ENCODE data around the gene CLDN9. TPM values are rescaled to one million over a fixed set of nuclear protein-coding genes. Genes with fewer than 3 reads are reported as not detected.

CLDN9 gene
- total RNA-seq, 1 donor from 2014 or later: 1.5 TPM

DNA sequence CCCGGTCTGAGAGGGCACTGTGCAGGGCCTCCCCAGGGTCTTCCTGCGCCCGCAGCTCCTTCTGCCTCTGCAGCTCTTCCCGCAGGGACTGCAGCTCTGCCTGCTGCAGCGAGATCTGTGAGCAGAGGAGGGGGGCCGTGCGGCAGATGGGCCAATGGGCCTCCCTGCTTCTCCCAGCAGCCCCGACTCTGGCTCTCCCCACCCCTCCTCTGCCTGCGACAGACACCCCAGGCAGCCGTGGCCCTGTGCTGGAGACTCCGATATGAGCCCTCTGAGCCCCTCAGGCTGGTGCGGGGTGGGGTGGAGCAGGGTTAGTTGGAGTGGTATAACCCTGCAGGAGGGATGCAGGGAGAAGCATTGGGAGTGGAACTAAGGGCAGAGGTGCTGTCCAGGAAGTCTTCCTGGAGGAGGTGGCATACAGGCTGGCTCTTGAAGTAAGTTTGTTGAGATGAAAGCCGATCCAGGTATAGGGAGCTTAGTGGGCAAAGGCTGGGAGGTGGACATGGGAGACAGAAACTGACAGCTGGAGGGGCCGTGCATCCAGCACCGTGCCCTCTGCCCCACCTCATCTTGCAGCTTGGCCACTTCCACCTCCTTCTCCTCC is 16.1 kb downstream of the CLDN9 start:
- ATAC-seq (no peak), DNase-seq (ENCODE audit: low spot score) (no peak)

DNA sequence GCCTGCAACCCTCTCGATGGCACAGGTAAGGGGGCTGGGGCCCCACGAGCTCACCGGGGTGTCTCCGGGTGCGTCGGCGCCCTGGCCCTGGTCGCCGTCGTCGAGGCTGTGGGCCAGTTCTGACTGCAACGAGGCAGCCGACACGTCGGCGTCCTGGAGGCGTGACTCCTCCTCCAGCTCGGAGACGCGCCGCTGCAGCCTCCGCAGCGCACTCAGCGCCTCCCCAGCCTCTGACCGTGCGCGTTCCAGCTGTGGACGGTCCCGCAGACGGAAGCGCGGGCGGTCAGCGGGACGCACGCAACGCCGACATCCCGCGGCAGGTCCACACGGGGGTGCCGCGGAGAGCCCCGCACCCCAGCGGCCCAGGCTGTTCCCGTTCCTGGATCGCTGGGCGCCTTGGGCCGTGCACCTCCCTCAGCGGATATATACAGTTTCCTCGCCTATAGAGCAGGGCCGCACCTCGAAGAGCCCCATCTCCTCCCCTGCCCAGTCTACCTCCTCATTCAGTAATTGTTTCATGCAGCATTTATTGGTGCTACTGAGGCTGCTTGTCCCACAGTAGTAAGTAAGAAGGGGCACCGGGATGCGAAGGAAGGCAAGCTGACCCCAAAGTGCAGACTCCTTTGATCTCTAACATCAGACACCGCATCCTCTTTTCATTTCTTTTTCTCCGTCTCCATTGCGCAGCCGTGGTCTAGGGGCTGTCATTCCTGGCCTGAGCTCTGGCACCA is 16.9 kb downstream of the CLDN9 start:
- no peak for DNase-seq (ENCODE audit: low spot score)
- no peak for ATAC-seq

DNA sequence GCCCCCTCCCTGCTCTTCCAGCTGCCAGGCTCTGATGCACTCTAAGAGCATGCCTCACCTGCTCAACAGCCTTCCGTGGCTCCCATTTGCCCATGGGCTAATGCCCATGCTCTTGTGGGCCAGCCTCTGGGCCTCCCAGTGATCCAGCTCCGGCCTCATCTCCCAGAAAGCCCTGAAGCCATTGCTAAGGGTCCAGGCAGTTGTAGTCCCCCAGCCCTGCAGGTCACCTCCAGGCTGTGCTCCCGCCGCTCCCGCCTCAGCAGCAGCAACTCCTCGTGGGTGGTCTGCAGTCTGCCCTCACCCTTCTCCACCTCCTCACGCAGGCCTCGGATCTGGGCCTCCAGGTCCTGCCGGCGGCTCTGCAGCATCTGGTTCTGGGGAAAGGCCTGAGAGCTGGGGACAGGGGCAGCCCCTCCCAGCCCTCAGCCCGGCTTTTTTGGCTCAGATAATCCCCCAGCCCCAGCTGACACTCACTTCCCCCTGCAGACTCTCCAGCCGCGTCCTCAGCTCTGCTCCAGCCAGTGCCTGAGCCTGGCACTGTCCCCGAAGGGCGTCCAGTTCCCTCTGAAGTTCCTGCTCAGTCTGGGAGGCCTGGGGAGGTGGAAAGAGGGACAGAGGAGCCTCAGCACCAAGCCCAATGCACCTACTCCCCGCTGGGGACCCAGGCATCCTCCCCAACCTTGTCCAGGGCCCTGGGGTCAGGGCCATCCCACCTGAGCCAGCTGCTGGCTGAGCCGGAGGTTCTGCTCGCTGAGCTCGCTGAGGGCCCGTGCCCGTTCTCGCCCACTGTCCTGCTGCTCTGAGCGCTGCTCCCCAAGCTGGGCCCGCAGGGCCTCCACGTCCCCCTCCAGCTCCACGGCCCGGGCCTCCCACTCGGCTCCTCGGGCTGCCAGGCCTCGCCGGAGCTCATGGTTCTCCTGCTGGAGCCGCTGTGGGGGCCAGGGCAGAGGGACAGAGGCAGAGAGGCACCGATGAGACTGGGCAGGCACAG is 17.8 kb downstream of the CLDN9 start:
- DNase-seq (ENCODE audit: low spot score) (no peak), ATAC-seq (no peak)

DNA sequence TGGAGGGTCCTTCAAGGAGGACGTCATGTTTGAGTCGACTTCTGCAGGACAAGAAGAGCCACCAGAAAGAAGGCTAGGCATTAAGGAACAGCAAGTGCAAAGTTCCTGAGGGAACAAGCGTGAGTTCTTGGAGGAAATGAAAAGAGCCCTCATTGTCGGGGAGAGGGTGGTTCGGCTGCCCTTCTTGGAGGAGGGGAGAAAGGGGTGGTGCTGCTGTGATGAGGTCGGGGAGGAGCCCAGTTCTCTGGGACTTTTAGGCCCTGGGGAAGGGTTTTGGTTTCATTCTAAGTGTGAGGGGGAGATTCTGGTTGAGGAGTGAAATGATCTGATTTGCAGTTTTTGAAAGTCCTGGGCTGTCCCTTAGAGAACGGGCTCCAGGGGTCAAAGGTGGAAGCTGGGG is 19.9 kb downstream of the CLDN9 start:
- no peak for ATAC-seq
- no peak for DNase-seq (ENCODE audit: low spot score)

DNA sequence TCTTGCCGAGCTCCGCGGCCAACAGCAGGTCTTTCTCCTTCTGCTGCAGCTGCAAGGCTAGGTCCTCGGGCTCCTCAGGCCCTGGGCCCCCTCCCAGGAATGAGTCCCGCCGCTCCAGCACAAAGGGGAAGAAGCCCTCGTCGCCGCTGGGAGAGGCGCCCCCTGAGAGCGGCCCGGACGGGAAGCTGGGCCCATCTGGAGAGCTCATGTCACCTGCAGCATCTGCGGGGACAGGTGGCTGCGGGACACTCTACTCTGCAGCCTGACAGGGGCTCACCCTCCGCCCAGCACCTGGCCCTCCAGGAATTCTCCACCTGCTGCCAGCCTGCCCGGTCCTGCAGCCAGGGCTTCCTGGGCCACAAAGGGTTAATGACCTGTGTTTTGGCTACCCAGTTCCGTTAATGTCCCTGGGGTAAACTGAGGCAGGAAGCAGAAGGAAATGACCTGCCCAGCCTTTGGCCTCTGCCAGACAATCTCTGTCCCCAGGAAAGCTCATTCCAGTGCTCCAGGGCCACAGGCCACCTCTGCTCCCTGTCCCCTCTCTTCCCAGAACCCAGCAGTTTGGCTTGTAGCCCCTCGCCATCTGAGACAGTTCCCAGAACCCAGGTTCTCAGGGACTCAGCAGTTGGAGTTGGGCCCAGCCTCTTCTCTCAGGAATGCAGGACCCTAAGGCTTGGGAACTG is 22.7 kb downstream of the CLDN9 start:
- DNase-seq (ENCODE audit: low spot score): no peak
- no peak for ATAC-seq

DNA sequence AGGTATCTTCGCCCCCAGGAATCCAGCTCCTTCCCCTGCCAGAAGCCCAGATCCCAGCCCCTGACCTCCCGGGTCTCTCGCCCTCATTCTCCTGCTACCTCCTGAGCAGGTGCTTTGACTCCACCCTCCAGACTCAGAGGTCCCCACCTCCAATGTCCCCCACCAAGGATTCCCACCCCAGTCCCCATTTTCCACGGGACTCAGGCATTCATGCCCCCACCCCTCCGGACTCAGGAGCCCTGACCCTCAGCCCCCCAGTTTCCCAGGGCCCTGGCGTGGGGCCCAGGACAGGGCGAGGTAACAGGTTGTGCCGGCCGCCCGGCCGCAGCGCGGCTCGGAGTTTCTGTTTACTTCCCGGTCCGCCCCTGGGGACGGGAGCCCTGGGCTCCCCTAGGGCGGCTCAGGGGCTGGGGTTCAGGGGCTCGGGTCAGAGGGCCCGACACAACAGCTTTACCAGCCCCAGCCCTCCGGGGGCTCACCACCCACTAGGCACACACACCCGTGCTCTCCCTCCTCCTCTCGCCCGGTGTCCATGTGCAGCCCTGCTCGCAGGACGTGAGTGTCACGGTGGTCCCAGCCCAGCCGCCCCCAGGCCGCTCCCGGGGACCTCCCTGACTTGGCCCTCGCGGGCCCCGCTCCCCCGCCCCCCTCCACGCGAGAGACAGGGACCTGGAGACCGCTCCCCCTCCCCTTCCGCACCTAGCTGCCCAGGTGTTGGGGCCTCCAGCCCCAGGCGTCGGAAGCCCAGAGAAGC is 23.4 kb downstream of the CLDN9 start:
- DNase-seq (ENCODE audit: low spot score) (no peak), ATAC-seq (no peak)

DNA sequence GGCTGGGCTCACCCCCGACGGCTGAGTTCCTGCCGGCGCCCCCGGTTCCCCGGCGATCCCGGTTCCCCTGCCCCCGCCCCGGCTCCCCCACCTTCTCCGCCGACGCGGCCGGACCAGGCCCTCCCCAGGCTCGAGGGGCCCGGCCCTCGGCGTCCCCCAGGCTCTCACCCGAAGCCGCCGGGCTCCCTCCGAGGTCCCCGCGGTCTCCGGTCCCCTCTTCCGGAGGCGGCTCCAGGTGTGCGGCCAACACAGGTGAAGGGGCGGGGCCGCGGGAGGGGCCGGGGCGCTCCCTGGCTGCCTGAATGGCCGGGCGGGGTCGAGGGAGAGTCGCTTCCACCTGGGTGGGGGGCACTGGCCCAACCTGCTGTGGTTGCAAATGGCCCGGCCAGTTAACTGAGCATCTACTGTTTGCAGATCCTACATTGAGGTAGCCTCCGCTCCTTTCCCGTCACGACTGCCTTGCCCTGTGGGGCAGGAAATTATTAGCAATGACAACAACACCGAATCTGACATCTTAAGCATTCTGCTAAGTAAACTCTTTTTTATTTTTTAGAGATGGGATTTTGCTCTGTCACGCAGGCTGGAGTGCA is 24.1 kb downstream of the CLDN9 start, which contains the start of gene BICDL2:
Gene BICDL2, minus strand, starts transcription at position 219 of the 590 bp plus-strand sequence. CDS start 1,448 bp downstream, outside the sequence.
- ATAC-seq (no peak), DNase-seq (ENCODE audit: low spot score) (no peak)

DNA sequence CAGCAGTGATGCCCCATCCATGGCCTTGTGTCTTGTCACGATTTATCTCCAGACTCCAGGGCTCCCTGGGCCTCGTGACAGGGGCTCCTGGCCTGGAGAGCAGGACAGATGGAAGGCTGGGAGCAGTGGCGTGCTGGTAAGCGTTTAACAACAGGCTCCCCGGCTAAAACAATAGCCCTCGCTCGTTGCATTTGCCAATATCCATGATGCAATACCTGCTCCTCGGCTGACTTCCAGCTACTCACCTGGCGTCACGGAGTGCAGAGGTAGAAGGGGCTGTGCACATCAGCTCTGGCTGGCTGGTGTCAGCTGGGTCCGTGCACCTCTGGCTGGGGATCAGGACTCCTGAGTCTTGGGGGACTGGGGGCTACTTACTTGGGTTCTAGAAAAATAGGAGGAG is 25.5 kb downstream of the CLDN9 start:
- DNase-seq (ENCODE audit: low spot score): no peak
- peak; percentile 70 for ATAC-seq

DNA sequence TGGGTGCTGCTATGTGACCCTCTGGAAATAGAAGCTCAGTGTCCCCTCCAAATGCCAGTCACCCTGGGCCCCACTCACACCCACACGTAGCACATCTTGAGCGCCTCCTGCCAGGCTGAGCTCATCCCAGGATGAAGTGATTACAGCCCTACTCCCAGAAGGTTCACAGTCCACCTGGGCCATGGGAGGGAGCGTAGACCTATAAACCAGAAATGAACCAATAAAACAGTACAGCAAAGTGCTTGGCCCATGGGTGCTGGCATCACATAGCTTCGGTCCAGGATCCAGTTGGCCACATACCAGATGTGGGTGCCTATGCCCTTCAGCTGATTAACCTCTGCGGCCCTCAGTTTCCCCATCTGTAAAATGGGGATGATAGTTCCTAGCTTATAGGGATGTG is 26.2 kb downstream of the CLDN9 start:
- ATAC-seq (no peak), DNase-seq (ENCODE audit: low spot score) (no peak)

DNA sequence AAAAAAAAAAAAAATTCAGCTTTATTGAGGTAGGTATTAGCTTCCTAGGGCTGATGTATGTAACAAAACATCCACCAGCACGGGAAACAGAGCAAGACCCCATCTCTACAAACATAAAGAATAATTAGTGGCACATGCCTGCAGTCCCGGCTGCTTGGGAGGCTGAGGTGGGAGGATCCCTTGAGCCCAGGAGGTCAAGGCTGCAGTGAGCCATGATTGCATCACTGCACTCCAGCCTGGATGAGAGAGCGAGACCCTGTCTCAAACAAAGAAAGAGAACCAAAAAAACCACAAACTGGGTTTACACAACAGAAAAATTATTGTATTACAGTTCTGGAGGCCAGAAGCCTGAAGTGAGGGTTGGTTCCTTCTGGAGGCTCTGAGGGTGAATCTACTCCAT is 29.7 kb downstream of the CLDN9 start:
- DNase-seq (ENCODE audit: low spot score) (no peak), ATAC-seq (no peak)

DNA sequence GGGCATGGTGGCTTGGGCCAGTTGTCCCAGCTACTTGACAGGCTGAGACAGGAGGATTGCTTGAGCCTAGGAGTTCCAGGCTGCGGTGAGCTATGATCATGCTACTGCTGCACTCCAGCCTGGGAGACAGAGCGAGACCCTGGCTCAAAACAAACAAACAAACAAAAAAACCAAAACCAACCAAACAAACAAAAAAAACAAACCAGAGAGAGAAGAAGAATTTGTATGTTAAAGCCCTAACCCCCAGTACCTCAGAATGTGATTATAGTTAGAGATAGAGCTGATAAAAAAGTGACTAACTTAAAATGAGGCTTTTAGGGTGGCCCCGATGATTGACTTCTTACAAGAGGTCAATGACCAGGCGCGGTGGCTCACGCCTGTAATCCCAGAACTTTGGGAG is 32.0 kb downstream of the CLDN9 start:
- DNase-seq (ENCODE audit: low spot score): no peak

DNA sequence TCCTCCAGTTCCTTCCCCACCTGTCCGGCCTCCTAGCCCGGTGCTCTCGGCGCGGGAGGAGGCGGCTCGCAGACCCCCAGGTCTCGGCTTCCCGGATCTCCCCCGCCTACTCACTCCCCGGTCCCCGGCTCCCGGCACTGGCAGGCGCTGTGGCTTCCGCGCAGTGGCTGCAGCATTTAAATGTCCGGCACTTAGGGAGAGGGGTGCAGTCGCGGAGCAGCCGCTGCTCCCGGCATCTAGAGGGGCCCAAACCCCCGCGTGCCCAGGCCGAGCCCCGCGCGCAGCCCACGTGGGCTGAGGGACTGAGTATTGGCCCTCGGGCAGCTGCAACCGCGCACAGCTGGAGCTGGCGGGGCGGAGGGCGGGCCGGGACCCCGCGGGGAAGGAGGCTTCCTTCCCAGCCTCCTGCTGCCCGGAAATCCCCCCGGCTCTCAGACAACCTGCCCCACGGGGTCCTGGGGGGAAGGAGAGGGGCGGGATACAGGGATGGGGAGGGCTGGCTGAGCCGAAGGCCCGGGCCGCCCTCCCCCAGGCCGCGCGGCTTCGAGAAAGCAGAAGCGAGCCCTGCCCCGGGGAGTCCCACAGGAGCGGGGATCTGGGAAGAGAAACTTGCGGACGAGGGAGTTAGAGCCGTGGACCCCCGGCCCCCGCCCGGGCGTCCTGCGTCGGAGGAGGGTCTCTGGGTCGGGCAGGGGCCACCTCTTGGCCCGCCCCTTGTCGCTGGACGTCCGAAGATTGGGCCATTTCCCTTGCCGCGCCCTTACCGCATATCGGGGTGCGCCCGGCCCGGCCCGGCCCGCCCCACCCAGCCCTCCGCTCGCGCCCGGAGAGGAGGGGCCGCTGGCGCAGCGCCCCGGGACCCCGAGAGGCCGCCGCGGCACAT is 33.3 kb downstream of the CLDN9 start, which contains the start of gene MMP25:
Gene MMP25, plus strand, starts transcription at position 804 of the 883 bp plus-strand sequence. CDS start 357 bp downstream, outside the sequence.
- DNase-seq (ENCODE audit: low spot score): no peak

More for the DNA sequence above, 32.0 kb downstream of the CLDN9 start:
- ATAC-seq: no peak

DNA sequence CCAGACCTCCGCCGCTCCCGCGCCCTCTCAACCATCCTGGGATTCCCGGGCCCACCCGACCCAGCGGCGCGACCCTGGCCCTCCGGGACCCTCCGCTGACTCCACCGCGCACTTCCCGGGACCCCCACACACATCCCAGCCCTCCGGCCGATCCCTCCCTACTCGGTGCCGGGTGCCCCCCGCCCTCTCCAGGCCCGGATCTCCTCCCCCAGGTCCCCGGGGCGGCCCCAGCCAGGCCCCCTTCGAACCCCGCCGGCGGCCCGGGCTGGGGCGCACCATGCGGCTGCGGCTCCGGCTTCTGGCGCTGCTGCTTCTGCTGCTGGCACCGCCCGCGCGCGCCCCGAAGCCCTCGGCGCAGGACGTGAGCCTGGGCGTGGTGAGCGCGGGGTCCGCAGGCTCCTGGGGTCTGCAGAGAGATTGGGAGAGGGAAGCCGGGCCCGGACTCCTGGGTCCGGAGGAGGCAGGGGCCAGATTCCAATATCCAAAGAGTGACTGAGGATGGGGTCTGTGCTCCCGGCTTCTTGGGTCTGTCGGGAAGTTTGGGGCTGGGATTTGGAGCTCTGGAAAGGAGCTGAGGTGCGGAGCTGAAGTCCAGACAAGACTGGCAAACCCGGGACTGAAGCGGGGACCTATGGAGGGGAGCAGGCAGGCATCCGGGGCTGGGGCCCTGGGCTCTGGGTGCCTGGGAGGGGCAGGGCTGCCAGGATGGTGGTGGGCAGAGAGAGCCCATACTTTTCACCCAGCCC is 34.1 kb downstream of the CLDN9 start:
- DNase-seq (ENCODE audit: low spot score) (no peak), ATAC-seq (peak; percentile 16)

More for the DNA sequence above, 33.3 kb downstream of the CLDN9 start, which contains the start of gene MMP25:
- ATAC-seq: peak; percentile 40

DNA sequence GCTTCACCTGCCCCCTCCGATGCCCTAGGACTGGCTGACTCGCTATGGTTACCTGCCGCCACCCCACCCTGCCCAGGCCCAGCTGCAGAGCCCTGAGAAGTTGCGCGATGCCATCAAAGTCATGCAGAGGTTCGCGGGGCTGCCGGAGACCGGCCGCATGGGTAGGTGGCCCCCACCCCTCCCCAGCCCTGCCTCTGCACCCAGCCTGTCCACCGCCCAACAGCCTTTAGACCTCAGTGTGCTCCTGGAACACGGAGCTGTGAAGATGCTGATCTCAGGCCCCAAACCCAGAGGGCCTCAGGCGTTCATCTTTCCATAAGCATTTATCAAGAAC is 34.6 kb downstream of the CLDN9 start:
- DNase-seq (ENCODE audit: low spot score) (no peak), ATAC-seq (no peak)

DNA sequence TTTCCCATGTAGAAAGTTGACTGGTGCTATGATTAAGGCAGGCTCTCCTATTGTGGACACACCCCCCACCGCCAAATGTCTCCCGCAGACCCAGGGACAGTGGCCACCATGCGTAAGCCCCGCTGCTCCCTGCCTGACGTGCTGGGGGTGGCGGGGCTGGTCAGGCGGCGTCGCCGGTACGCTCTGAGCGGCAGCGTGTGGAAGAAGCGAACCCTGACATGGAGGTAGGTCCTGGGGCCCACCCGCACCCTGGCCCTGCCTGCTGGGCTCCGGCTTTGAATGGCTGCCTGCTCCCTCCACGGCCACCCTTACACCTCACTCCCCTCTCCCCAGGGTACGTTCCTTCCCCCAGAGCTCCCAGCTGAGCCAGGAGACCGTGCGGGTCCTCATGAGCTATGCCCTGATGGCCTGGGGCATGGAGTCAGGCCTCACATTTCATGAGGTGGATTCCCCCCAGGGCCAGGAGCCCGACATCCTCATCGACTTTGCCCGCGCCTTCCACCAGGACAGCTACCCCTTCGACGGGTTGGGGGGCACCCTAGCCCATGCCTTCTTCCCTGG is 37.3 kb downstream of the CLDN9 start:
- DNase-seq (ENCODE audit: low spot score) (no peak), ATAC-seq (no peak)

DNA sequence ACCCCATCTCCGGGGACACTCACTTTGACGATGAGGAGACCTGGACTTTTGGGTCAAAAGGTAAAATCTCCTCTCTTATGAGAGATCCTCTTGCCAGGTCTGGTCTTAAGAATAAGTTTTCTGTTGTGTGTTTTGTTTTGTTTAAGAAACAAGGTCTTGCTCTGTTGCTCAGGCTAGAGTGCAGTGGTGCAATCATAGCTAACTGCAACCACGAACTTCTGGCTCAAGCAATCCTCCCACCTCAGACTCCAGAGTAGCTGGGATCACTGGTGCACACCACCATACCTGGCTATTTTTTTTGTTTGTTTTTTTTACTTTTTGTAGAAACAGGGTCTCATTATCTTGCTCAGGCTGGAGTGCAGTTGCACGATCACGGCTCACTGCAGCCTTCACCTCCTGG is 37.8 kb downstream of the CLDN9 start:
- DNase-seq (ENCODE audit: low spot score) (no peak), ATAC-seq (no peak)

DNA sequence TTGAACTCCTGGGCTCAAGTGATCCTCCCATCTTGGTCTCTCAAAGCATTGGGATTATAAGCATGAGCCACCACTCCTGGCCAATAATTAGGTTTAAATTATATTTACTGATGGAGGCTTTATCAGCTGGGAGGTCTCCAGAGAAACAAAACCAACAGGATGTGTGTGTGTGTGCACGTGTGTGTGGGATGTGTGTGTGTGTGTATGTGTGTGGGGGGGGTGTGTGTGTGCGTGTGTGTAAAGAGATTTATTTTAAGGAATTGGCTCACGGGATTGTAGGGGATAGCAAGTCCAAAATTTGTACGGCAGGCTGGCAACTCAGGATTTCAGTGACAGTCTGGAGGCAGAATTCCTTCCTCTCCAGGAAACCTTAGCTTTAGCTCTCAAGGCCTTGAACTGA is 38.3 kb downstream of the CLDN9 start:
- no peak for DNase-seq (ENCODE audit: low spot score)
- no peak for ATAC-seq

DNA sequence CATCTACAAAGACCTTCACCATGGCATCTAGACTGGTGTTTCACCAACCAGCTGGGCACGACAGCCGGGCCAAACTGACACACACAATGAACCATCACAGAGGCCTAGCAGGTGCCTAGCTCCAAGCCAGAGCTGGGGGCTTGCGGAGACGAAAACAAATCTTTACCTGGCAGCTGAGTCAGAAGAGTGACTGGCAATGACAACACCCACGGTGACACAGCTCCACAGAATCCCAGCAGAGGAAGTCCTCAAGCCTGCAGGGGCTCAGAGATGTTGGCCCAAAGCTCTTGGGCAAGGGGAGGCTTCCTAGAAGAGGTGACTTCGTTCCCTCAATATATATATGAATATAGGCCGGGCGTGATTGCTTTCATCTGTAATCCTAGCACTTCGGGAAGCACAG is 38.8 kb downstream of the CLDN9 start:
- no peak for DNase-seq (ENCODE audit: low spot score)
- no peak for ATAC-seq
